Hepatocyte (in vitro differentiated cells): Measurements from ENCODE around the gene CCNT1.

Source experiments
- CTCF ChIP-seq: fragments of 200-600 bp; sonication (generic); IDR thresholded peaks from 2 replicates; pipeline ENCODE4 v1.5.1; 2016; ENCODE audit warnings: antibody characterized with exemption, mild to moderate bottlenecking; ENCODE audit not compliant: poor library complexity
- EZH2 ChIP-seq: fragments of 200-600 bp; sonication (generic); IDR thresholded peaks from 2 replicates; pipeline ENCODE4 v1.6.1; 2016; ENCODE audit warnings: antibody characterized with exemption, mild to moderate bottlenecking, borderline replicate concordance
- EZH2phosphoT487 ChIP-seq: fragments of 200-600 bp; sonication (generic); IDR thresholded peaks from one replicate; pipeline ENCODE4 v1.6.1; 2018; ENCODE audit warnings: antibody characterized with exemption, mild to moderate bottlenecking, low read depth, moderate library complexity; ENCODE audit not compliant: unreplicated experiment, severe bottlenecking

GRCh38 chr12:48717252-48717695 lies 767 bp upstream of the CCNT1 start:
- TF ChIP-seq CTCF (no peak), EZH2 (no peak), EZH2phosphoT487 (no peak)
